Tibial artery (tissue), 4 donors: Measurements from ENCODE around the gene FBXO28.

Source experiments
- DNase-seq, 2 donors: peaks; one replicate each; pipeline ENCODE4 v3.0.0-alpha.2; 2019
- H3K27ac ChIP-seq, 2 donors: fragments of 200-600 bp; sonication (generic) in 1 of 2; 1 replicate in 1 of 2; 2 replicates in 1 of 2; pipeline ENCODE4 v1.5.1; 2018 to 2019; ENCODE audit warnings: mild to moderate bottlenecking in 1 of 2
- H3K27me3 ChIP-seq, 2 donors: fragments of 200-600 bp; sonication (generic) in 1 of 2; one replicate each; pipeline versions ENCODE4 v1.5.1 to v1.6.0; 2016 to 2019
- H3K36me3 ChIP-seq, 3 donors: fragments of 200-600 bp; sonication (generic) in 2 of 3; one replicate each; pipeline ENCODE4 v1.5.1; 2016 to 2019; ENCODE audit warnings: mild to moderate bottlenecking in 2 of 3
- H3K4me1 ChIP-seq, 4 donors: fragments of 200-600 bp; sonication (generic) in 2 of 4; 1 replicate in 3 of 4; 2 replicates in 1 of 4; pipeline ENCODE4 v1.5.1; 2016 to 2019
- H3K4me3 ChIP-seq, 2 donors: fragments of 200-600 bp; sonication (generic) in 1 of 2; 1 replicate in 1 of 2; 2 replicates in 1 of 2; pipeline ENCODE4 v1.5.1; 2018 to 2019; ENCODE audit warnings: mild to moderate bottlenecking in 2 of 2
- H3K9me3 ChIP-seq, 3 donors: fragments of 200-600 bp; sonication (generic) in 1 of 3; one replicate each; pipeline ENCODE4 v1.5.1; 2016 to 2019
- intact Hi-C: fragments of 100-400 bp; cut with DNase I; formaldehyde crosslinking; loops from one replicate; pipeline ENCODE4 v1.15.0; 2023; ENCODE audit warnings: low total_unique reads
- TF ChIP-seq, protein P1 (sequence below), 2 experiments: fragments of 200-600 bp in 1 of 2; fragments of 450-650 bp in 1 of 2; IDR thresholded peaks; one replicate each; pipeline ENCODE4 v1.5.1; 2017 to 2019; ENCODE audit warnings: antibody characterized with exemption in 2 of 2, mild to moderate bottlenecking in 1 of 2, moderate library complexity in 1 of 2

The FBXO28 gene

DNA sequence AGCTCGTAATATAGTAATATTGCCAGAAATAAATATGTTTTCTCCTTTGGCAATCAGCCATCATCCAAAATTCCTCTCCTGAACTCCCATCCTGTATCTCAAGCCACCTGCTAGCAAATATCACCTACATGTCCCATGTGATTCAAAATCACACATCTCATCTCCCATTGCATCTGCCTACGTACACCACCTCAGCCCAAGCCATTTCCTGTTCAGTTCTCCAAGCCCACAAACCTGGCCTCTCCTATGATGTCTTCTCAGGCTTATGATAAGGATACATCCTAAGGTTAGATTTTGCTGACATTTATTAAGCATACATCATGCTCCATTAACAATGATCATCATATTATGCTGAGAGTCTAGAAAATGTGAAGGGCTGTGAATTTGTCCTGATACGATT, 37.2 kb downstream of the FBXO28 start:
- DNase-seq = no peak
- Histone ChIP-seq H3K27me3 (no peaks in the 10 kb centered on the region), H3K36me3 (peaks cover 10 to 41% (median 13%) of the 10 kb centered on the region in 3 donors), H3K9me3 (no peaks in the 10 kb centered on the region), H3K27ac (no peak overlapping the region), H3K4me1 (no peaks in the 10 kb centered on the region), H3K4me3 (no peak overlapping the region)
- TF ChIP-seq, protein P1, sequence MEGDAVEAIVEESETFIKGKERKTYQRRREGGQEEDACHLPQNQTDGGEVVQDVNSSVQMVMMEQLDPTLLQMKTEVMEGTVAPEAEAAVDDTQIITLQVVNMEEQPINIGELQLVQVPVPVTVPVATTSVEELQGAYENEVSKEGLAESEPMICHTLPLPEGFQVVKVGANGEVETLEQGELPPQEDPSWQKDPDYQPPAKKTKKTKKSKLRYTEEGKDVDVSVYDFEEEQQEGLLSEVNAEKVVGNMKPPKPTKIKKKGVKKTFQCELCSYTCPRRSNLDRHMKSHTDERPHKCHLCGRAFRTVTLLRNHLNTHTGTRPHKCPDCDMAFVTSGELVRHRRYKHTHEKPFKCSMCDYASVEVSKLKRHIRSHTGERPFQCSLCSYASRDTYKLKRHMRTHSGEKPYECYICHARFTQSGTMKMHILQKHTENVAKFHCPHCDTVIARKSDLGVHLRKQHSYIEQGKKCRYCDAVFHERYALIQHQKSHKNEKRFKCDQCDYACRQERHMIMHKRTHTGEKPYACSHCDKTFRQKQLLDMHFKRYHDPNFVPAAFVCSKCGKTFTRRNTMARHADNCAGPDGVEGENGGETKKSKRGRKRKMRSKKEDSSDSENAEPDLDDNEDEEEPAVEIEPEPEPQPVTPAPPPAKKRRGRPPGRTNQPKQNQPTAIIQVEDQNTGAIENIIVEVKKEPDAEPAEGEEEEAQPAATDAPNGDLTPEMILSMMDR (IDR thresholded peaks at IDR 0.05) = no peak
- intact Hi-C loops = no loop called here

DNA sequence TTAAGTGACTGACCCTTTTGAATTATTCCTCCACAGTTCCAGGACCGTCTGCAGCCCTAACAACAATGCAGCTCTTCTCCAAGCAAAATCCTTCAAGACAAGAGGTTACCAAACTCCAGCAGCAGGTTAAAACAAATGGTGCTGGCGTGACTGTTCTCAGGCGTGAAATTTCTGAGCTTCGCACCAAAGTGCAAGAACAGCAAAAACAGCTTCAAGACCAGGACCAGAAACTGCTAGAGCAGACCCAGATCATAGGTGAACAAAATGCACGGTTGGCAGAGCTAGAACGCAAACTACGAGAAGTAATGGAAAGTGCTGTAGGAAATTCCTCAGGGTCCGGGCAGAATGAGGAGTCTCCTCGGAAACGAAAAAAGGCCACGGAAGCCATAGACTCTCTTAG, 43.4 kb downstream of the FBXO28 start:
- no peak overlapping the region for H3K4me3 ChIP-seq
- H3K36me3 ChIP-seq = peaks cover 30 to 86% (median 55%) of the 10 kb centered on the region in 3 donors
- TF ChIP-seq, protein P1 (IDR thresholded peaks at IDR 0.05) = no peak
- H3K9me3 ChIP-seq = no peaks in the 10 kb centered on the region
- no peaks in the 10 kb centered on the region for H3K27me3 ChIP-seq
- H3K4me1 ChIP-seq = no peaks in the 10 kb centered on the region
- no peak for DNase-seq
- intact Hi-C loops = no loop called here
- no peak overlapping the region for H3K27ac ChIP-seq

DNA sequence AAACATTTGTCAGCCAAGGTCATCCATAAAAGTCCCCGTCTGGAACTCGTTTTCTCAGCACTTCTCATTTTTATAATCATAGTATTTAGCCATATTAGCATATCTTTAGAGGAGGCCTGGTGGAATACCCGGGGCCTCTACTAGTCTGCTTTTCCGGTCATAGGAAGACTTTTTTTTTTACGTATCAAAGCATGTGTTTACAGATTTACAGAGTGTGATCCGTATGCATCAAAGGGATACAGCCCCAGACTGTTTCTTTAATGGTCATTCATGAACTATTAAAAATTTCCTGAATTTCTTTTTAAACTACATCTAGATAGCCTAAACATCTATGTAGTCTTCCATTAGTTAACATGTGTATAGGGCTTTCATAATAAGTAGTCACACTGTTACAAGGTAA, 45.6 kb downstream of the FBXO28 start:
- DNase-seq = no peak
- Histone ChIP-seq H3K9me3 (no peaks in the 10 kb centered on the region), H3K36me3 (peaks cover 26 to 72% (median 42%) of the 10 kb centered on the region in 3 donors), H3K27me3 (no peaks in the 10 kb centered on the region), H3K4me3 (no peak overlapping the region), H3K27ac (no peak overlapping the region), H3K4me1 (no peaks in the 10 kb centered on the region)
- intact Hi-C loops = no loop called here
- TF ChIP-seq, protein P1 (IDR thresholded peaks at IDR 0.05) = no peak

DNA sequence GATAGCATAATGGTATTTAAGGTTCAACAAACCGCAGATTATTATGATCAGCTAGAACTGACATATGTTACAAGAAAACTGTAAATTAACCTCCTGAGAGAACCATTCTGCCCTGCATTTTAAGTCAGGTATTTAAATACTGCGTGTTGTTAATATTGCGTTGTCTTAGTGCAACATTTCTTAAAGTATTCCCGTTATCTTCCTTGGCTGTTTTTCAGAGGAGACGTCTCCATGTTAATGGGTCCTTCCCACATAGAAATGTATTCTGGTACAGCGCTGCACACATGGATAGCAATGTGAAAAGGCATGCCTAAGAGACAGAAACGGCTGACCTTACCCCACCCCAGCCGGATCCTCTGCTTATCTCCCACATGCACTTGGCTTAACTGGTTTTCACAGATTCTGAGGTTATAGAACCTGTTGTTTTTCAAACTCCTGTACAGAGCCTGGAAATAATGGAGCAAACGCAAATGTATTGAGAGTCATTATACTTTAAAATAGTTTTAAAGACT, 46.3 kb downstream of the FBXO28 start:
- H3K27ac ChIP-seq = no peak overlapping the region
- H3K27me3 ChIP-seq = no peaks in the 10 kb centered on the region
- no peaks in the 10 kb centered on the region for H3K4me1 ChIP-seq
- intact Hi-C loops = no loop called here
- H3K9me3 ChIP-seq = no peaks in the 10 kb centered on the region
- no peak overlapping the region for H3K4me3 ChIP-seq
- DNase-seq = no peak
- H3K36me3 ChIP-seq = peaks cover 26 to 69% (median 42%) of the 10 kb centered on the region in 3 donors
- TF ChIP-seq, protein P1 (IDR thresholded peaks at IDR 0.05) = no peak

DNA sequence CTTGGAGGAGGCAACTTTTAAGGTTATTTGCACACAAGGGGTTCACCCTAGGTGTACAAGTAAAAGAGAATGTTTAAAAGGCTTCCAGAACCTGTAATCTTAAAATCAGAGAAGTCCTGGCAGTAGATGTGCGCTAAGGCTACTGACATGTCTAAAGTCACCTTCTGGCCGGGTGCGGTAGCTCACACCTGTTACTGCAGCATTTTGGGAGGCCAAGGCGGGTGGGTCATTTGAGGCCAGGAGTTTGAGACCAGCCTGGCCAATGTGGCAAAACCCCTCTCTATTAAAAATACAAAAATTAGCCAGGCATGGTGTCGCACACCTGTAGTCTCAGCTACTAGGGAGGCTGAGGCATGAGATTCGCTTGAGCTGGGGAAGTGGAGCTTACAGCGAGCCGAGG, 48.9 kb downstream of the FBXO28 start:
- peaks cover 19 to 44% (median 33%) of the 10 kb centered on the region in 3 donors for H3K36me3 ChIP-seq
- TF ChIP-seq, protein P1 (IDR thresholded peaks at IDR 0.05) = no peak
- no peaks in the 10 kb centered on the region for H3K4me1 ChIP-seq
- no peak for DNase-seq
- H3K27ac ChIP-seq = no peak overlapping the region
- intact Hi-C loops = no loop called here
- no peaks in the 10 kb centered on the region for H3K9me3 ChIP-seq
- H3K4me3 ChIP-seq = no peak overlapping the region
- no peaks in the 10 kb centered on the region for H3K27me3 ChIP-seq

DNA sequence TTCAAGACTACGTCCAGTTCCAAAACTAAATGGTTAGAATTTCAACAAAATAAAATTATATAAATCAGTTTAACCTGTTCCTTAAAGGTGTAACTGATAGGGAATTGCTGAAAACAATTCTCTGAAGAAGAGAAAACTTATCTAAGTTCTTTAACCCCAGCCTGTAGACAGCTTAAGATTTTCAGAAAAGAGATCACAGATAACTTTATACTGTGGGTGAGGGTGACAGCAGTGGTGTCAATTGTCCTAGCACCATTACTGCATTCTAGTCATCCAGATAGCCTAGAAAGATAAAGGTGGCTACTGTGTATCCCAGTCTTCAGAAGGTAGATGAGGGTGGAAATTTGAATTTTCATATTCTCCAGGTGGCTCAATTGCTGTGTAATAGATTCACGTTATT, 49.4 kb downstream of the FBXO28 start:
- intact Hi-C loops = no loop called here
- H3K27ac ChIP-seq = no peak overlapping the region
- no peak for DNase-seq
- H3K4me1 ChIP-seq = peaks cover 0 to 3% (median 2%) of the 10 kb centered on the region in 4 donors
- H3K4me3 ChIP-seq = no peak overlapping the region
- no peaks in the 10 kb centered on the region for H3K9me3 ChIP-seq
- TF ChIP-seq, protein P1 (IDR thresholded peaks at IDR 0.05) = no peak
- peaks cover 15 to 38% (median 28%) of the 10 kb centered on the region in 3 donors for H3K36me3 ChIP-seq
- H3K27me3 ChIP-seq = no peaks in the 10 kb centered on the region
